IMR-90 (cell line): Measurements from ENCODE around the gene CHST8. TPM values are rescaled to one million over a fixed set of nuclear protein-coding genes. Genes with fewer than 3 reads are reported as not detected.

Experiments used
- ATAC-seq: fragments of 200-7000 bp; cut with Tn5 transposase; 2 replicates; pipeline ENCODE4 v1.9.1; 2020; ENCODE audit warnings: low read depth, mild to moderate bottlenecking, moderate library complexity
- BruUV-seq: library from RNA; stranded (reverse); fragments of 400-500 nt; replicated peaks from 2 replicates; lab custom pipeline; 2021; lab: Mats Ljungman, UMichigan
- CTCF ChIA-PET: fragments of 300-600 bp; formaldehyde crosslinking; extraction: SDS; loops from one replicate; lab custom pipeline; 2021; ENCODE audit warnings: antibody characterized with exemption; lab: Yijun Ruan, JAX
- POLR2A ChIA-PET: fragments of 300-600 bp; sonication (Branson Sonifier 250); formaldehyde crosslinking; loops from one replicate; lab custom pipeline; 2022; ENCODE audit warnings: antibody characterized with exemption; ENCODE audit not compliant: unreplicated experiment; lab: Charles Lee
- DNase-seq: peaks from one replicate; pipeline ENCODE4 v3.0.0; 2013
- H2AFZ ChIP-seq: replicated peaks from 2 replicates; pipeline ENCODE3; 2013; ENCODE audit warnings: low read length, mild to moderate bottlenecking; ENCODE audit not compliant: poor library complexity
- H2AK5ac ChIP-seq: 2 replicates; pipeline ENCODE4 v1.6.1; 2013; ENCODE audit warnings: low read depth, low read length, inconsistent platforms
- H2AK9ac ChIP-seq: replicated peaks from 2 replicates; pipeline ENCODE3; 2013; ENCODE audit warnings: mild to moderate bottlenecking, low read depth, low read length, moderate library complexity; ENCODE audit not compliant: poor library complexity
- H2BK120ac ChIP-seq: 2 replicates; pipeline ENCODE4 v1.6.1; 2013; ENCODE audit warnings: low read depth, low read length, inconsistent platforms
- H2BK15ac ChIP-seq: 3 replicates; pipeline ENCODE4 v1.6.1; 2013; ENCODE audit warnings: low read depth, low read length, inconsistent platforms
- H2BK20ac ChIP-seq: 2 replicates; pipeline ENCODE4 v1.6.1; 2013; ENCODE audit warnings: low read depth, mild to moderate bottlenecking, inconsistent platforms, low read length, moderate library complexity
- H2BK5ac ChIP-seq: 2 replicates; pipeline ENCODE4 v1.6.1; 2013; ENCODE audit warnings: mild to moderate bottlenecking, low read depth, low read length, inconsistent platforms; ENCODE audit not compliant: poor library complexity, severe bottlenecking
- H3K14ac ChIP-seq: replicated peaks from 2 replicates; pipeline ENCODE4 v1.6.1; 2013; ENCODE audit warnings: low read depth, low read length, inconsistent platforms
- H3K18ac ChIP-seq: 2 replicates; pipeline ENCODE4 v1.6.1; 2013; ENCODE audit warnings: low read depth, low read length, control low read depth
- H3K23ac ChIP-seq: 2 replicates; pipeline ENCODE4 v1.6.1; 2013; ENCODE audit warnings: low read depth, low read length, inconsistent platforms
- H3K27ac ChIP-seq: 2 replicates; pipeline ENCODE4 v1.5.1; 2013; ENCODE audit warnings: mild to moderate bottlenecking, control low read depth, low read length; ENCODE audit not compliant: insufficient read depth
- H3K27me3 ChIP-seq: 2 replicates; pipeline ENCODE4 v1.6.1; 2013; ENCODE audit warnings: low read length; ENCODE audit not compliant: control insufficient read depth, insufficient read depth
- H3K36me3 ChIP-seq: 2 replicates; pipeline ENCODE4 v1.6.1; 2013; ENCODE audit warnings: low read length, mixed read lengths; ENCODE audit not compliant: control insufficient read depth, insufficient read depth
- H3K4ac ChIP-seq: 2 replicates; pipeline ENCODE4 v1.6.1; 2013; ENCODE audit warnings: low read depth, low read length, inconsistent platforms
- H3K4me1 ChIP-seq: 2 replicates; pipeline ENCODE4 v1.6.1; 2013; ENCODE audit warnings: low read length, mixed read lengths; ENCODE audit not compliant: control insufficient read depth, insufficient read depth
- H3K4me2 ChIP-seq: 2 replicates; pipeline ENCODE4 v1.6.1; 2013; ENCODE audit warnings: low read depth, mild to moderate bottlenecking, control low read depth, low read length, moderate library complexity
- H3K4me3 ChIP-seq: 2 replicates; pipeline ENCODE4 v1.5.1; 2013; ENCODE audit warnings: low read depth, mild to moderate bottlenecking, control low read depth, low read length, moderate library complexity; ENCODE audit not compliant: insufficient read depth
- H3K56ac ChIP-seq: 2 replicates; pipeline ENCODE4 v1.6.1; 2013; ENCODE audit warnings: low read length, inconsistent platforms; ENCODE audit not compliant: insufficient read depth; ENCODE audit errors: extremely low read depth
- H3K79me1 ChIP-seq, 2 experiments: 2 replicates each; pipeline ENCODE4 v1.6.1; 2013; ENCODE audit warnings: low read length in 2 of 2, inconsistent platforms in 1 of 2, low read depth in 1 of 2
- H3K9ac ChIP-seq: 2 replicates; pipeline ENCODE4 v1.6.1; 2013; ENCODE audit warnings: low read depth, low read length, control low read depth
- H3K9me1 ChIP-seq: 2 replicates; pipeline ENCODE4 v1.6.1; 2013; ENCODE audit warnings: low read length, inconsistent platforms; ENCODE audit not compliant: insufficient read depth
- H3K9me3 ChIP-seq: 2 replicates; pipeline ENCODE4 v1.6.1; 2013; ENCODE audit warnings: low read length; ENCODE audit not compliant: control insufficient read depth, insufficient read depth
- H4K20me1 ChIP-seq: 2 replicates; pipeline ENCODE4 v1.6.1; 2013; ENCODE audit warnings: low read length, inconsistent platforms; ENCODE audit not compliant: insufficient read depth
- H4K5ac ChIP-seq: 2 replicates; pipeline ENCODE4 v1.6.1; 2013; ENCODE audit warnings: mild to moderate bottlenecking, low read depth, low read length, control low read depth
- H4K8ac ChIP-seq, 2 experiments: 2 replicates each; pipeline ENCODE4 v1.6.1; 2013; ENCODE audit warnings: low read depth in 2 of 2, low read length in 2 of 2, control low read depth in 1 of 2, inconsistent platforms in 1 of 2
- H4K91ac ChIP-seq: 2 replicates; pipeline ENCODE4 v1.6.1; 2013; ENCODE audit warnings: low read depth, low read length, inconsistent platforms; ENCODE audit not compliant: insufficient read depth
- CEBPB ChIP-seq: IDR thresholded peaks from 2 replicates; pipeline ENCODE4 v1.6.1; 2012; ENCODE audit warnings: low read depth, low read length, improper control_type of control experiment
- CHD1 ChIP-seq: IDR thresholded peaks from 2 replicates; pipeline ENCODE4 v1.6.1; 2012; ENCODE audit warnings: low read depth, low read length, improper control_type of control experiment
- CTCF ChIP-seq: conservative IDR thresholded peaks from 2 replicates; pipeline ENCODE4 v1.5.1; 2012; ENCODE audit warnings: mild to moderate bottlenecking, low read depth, low read length, improper control_type of control experiment
- ELK1 ChIP-seq: fragments of 150-350 bp; IDR thresholded peaks from 2 replicates; pipeline ENCODE4 v1.6.1; 2016; ENCODE audit warnings: low read depth, mild to moderate bottlenecking, low read length, moderate library complexity, borderline replicate concordance
- FOS ChIP-seq: fragments of 150-350 bp; IDR thresholded peaks from 2 replicates; pipeline ENCODE4 v1.6.1; 2016; ENCODE audit warnings: low read depth, low read length
- MAFK ChIP-seq: IDR thresholded peaks from 2 replicates; pipeline ENCODE4 v1.6.1; 2012; ENCODE audit warnings: low read depth, low read length, improper control_type of control experiment
- MAZ ChIP-seq: IDR thresholded peaks from 2 replicates; pipeline ENCODE4 v1.6.1; 2012; ENCODE audit warnings: low read depth, mild to moderate bottlenecking, low read length, improper control_type of control experiment, moderate library complexity, borderline replicate concordance
- MXI1 ChIP-seq: IDR thresholded peaks from 2 replicates; pipeline ENCODE4 v1.6.1; 2012; ENCODE audit warnings: low read depth, mild to moderate bottlenecking, low read length, moderate library complexity, borderline replicate concordance
- NFE2L2 ChIP-seq: fragments of 150-350 bp; IDR thresholded peaks from 2 replicates; pipeline ENCODE4 v1.6.1; 2016; ENCODE audit warnings: low read depth, mild to moderate bottlenecking, low read length
- POLR2A ChIP-seq: IDR thresholded peaks from 2 replicates; pipeline ENCODE4 v1.6.1; 2012; ENCODE audit warnings: mild to moderate bottlenecking, low read depth, low read length
- RAD21 ChIP-seq: IDR thresholded peaks from 2 replicates; pipeline ENCODE4 v1.6.1; 2012; ENCODE audit warnings: low read length, improper control_type of control experiment
- RCOR1 ChIP-seq: IDR thresholded peaks from 2 replicates; pipeline ENCODE4 v1.6.1; 2012; ENCODE audit warnings: mild to moderate bottlenecking, low read length, improper control_type of control experiment; ENCODE audit not compliant: insufficient replicate concordance
- RFX5 ChIP-seq: IDR thresholded peaks from 2 replicates; pipeline ENCODE4 v1.8.0; 2012; ENCODE audit warnings: low read depth, mild to moderate bottlenecking, low read length, moderate library complexity
- SMC3 ChIP-seq: fragments of 150-350 bp; IDR thresholded peaks from 2 replicates; pipeline ENCODE4 v1.6.1; 2016; ENCODE audit warnings: low read depth, mild to moderate bottlenecking, antibody characterized with exemption, low read length, moderate library complexity
- USF2 ChIP-seq: fragments of 150-350 bp; IDR thresholded peaks from 2 replicates; pipeline ENCODE4 v1.6.1; 2017; ENCODE audit warnings: mild to moderate bottlenecking, antibody characterized with exemption, low read length, low read depth
- WGBS, 2 experiments: methylation state at CpG; one replicate each; pipeline versions ENCODE4 v1.1.5 to v1.1.7; 2013; ENCODE audit warnings: missing lambda C conversion rate in 2 of 2; ENCODE audit not compliant: insufficient read length in 1 of 2; ENCODE audit errors: extremely low coverage in 2 of 2; 5-methylcytosine and 5-hydroxymethylcytosine counted together
- dilution Hi-C: fragments of 300-500 bp; cut with HindIII; formaldehyde crosslinking; loops from one replicate; pipeline ENCODE4 v1.14.3; 2018; ENCODE audit warnings: low sequenced_read_pairs; ENCODE audit not compliant: unreplicated experiment
- in situ Hi-C: fragments of 300-500 bp; cut with MboI; formaldehyde crosslinking; loops from 3 replicates; pipeline ENCODE4 v1.14.3; 2019; ENCODE audit warnings: low sequenced_read_pairs, inconsistent platforms, mixed read lengths
- intact Hi-C: fragments of 100-400 bp; cut with micrococcal nuclease; formaldehyde crosslinking; loops from 2 replicates; pipeline ENCODE4 v1.10.0; 2022
- polyA plus RNA-seq, 3 experiments: library from polyadenylated mRNA; depleted of rRNA; stranded (reverse); fragments of >200 nt; gene quantifications; 2 replicates each; pipeline ENCODE4 v1.2.3, GENCODE V29; 2012; ENCODE audit warnings: low replicate concordance in 1 of 3
- total RNA-seq: library from RNA; depleted of rRNA; stranded (reverse); fragments of >200 nt; gene quantifications from 2 replicates; pipeline ENCODE4 v1.2.3, GENCODE V29; 2012

Gene CHST8
- total and polyA plus RNA-seq, 2 of the 4 experiments (the other 2 are of a cell fraction), result not detected

- BruUV-seq, result no TSS peak
- Histone ChIP-seq H3K23ac (no peak overlapping the region), H4K91ac (no peak overlapping the region), H3K36me3 (no peaks in the 10 kb centered on the region), H2BK120ac (no peak overlapping the region), H4K20me1 (no peaks in the 10 kb centered on the region), H3K4me3 (no peak overlapping the region), H3K9me3 (no peaks in the 10 kb centered on the region), H3K9me1 (no peaks in the 10 kb centered on the region), H3K14ac (no peak overlapping the region), H3K56ac (no peak overlapping the region), H2AFZ (no peak overlapping the region), H4K8ac (no peak overlapping the region), H3K27me3 (no peaks in the 10 kb centered on the region), H3K27ac (no peak overlapping the region), H2BK5ac (no peak overlapping the region), H2BK20ac (no peak overlapping the region), H2BK15ac (no peak overlapping the region), H2AK5ac (no peak overlapping the region), H4K5ac (no peak overlapping the region), H3K18ac (no peak overlapping the region), H3K4me2 (no peak overlapping the region), H3K79me1 (no peaks in the 10 kb centered on the region), H3K4me1 (no peaks in the 10 kb centered on the region; the same call in 1 of the 2 replicates), H2AK9ac (no peak overlapping the region), H3K4ac (no peak overlapping the region), H3K9ac (no peak overlapping the region)
- no peak for ATAC-seq
- dilution Hi-C loops, result no loop called here
- ChIA-PET POLR2A (no interaction called here), CTCF (no interaction called here)
- no peak for DNase-seq
- WGBS, 2 experiments, result no CpG with 5 or more reads among the region's 2 CpGs
- in situ Hi-C loops, result no loop called here
- no peak for TF ChIP-seq RFX5
- no peak for TF ChIP-seq CTCF
- no peak for TF ChIP-seq NFE2L2
- TF ChIP-seq POLR2A, result no peak
- TF ChIP-seq CEBPB, result no peak
- TF ChIP-seq RCOR1, result no peak
- no peak for TF ChIP-seq MXI1
- no peak for TF ChIP-seq ELK1
- TF ChIP-seq SMC3, result no peak
- TF ChIP-seq FOS, result no peak
- no peak for TF ChIP-seq MAFK
- no peak for TF ChIP-seq CHD1
- no peak for TF ChIP-seq RAD21
- TF ChIP-seq USF2, result no peak
- no peak for TF ChIP-seq MAZ
- intact Hi-C loops, result no loop called here
Measured at GRCh38 chr19:33821871-33822270, 200.1 kb downstream of the CHST8 start.
